Activated T-cell treated with anti-CD3 and anti-CD28 coated beads for 24 hours (primary cell): ENCODE data around the gene PSMD13.
"Not testable (repeated sequence)": the region's sequence is repeated elsewhere in the genome, so short reads cannot be mapped to it uniquely, and the experiment has no call there.

Experiments
- DNase-seq: peaks from one replicate; pipeline ENCODE4 v3.0.0-alpha.2; 2020; ENCODE audit warnings: low read depth

Gene PSMD13

DNA sequence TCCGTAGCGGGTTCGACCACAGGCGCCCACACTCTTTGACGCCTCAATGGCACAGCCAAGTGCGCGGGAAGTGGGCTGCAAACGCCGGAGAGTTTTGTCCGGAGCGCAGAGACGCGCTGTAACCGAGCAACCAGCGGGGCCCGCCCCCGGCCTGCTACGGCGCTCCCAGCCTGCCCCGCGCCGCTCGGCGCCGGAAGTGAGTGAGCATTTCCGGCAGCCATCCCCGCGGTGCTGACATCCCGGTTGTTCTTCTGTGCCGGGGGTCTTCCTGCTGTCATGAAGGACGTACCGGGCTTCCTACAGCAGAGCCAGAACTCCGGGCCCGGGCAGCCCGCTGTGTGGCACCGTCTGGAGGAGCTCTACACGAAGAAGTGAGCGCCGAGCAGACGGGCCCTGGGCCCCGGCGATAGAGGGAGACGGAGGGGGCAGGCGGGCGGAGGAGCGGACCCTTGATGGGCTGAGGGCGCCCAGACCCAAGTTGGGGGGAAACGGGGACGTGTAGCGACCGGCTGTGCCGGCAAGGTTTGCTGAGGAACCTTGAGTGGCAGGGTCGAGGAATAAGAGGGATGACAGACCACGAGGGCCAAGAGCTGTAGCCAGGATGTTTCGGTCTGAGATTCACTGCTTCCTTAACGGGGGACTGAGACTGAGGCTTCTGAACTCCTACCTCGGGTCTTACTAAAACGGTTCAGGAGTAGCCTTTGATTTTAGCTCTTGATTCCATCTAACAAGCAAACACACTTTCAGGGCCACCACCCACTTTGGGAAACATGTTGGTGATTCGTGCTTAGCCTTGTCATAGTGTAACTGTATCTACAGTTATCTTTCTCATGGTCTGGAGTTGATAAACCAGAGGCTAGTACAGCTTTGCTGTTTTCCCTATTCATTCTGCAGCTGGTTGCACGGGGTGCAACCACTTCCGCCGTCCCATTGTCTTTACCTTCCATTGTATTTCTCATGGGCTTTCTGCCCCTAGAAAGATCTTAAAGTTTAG, at the start of gene PSMD13:
Gene PSMD13 (plus strand): TSS at position 203 of the 994 bp plus-strand sequence. CDS start 74 bp downstream, at position 277.
- peak; percentile 83 for DNase-seq

DNA sequence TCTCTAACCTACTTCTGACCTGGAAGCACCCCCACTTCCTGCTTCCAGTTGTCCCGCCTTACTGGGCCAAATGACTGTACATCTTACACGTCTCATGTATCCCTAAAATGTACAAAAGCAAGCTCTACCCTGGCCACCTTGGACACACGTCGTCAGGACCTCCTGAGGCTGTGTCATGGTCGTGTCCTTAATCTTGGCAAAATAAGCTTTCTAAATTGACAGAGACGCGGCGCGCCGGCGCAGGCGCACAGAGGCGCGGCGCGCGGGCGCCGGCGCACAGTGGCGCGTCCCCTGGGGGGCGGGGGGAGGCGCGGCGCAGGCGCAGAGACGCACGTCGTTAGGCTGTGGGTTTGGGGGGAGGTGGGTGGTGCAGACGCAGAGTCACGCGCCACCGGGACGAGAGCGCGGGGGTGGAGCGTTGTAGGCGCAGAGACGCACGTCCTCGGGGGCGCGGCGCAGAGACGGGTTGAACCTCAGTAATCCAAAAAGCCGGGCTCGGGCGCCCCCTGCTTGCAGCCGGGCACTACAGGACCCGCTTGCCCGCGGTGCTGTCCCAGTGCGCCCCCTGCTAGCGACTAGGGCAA, 47.5 kb upstream of the PSMD13 start:
- DNase-seq, result not testable (repeated sequence)

DNA sequence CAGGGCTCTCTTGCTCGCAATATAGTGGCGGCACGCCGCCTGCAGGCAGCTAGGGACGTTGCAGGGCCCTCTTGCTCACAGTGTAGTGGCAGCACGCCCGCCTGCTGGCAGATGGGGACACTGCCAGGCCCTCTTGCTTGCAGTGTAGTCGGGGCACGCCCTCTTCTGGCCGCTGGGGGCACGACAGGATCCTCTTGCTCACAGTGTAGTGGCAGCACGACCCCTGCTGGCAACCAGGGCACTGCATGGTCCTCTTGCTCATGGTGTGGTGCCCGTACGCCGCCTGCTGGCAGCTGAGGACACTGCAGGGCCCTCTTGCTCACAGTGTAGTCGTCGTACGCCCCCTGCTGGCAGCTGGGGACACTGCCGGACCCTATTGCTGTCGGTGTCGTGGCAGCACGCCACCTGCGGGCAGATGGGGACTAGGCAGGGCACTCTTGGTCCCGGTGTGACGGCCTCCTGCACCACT, 46.9 kb upstream of the PSMD13 start:
- DNase-seq, result not testable (repeated sequence)

DNA sequence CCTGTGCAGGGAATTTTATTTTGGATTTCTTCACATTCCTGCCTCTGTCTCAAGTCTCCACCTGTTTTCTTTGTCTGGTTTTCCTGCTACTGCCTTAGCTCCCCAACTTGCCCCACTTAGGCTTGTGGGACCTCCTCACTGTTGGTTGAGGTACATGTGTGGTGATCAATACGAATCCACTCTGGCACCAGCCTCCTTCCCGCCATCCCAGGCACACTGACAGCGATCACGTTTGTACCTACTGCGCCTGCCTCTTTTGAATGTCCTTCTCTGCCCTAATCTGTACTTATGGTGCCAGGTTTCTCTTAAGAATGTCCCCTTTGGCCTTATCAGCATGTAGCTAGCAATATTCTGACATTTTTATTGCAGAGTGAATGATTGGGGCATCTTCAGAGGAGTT, 46.2 kb upstream of the PSMD13 start:
- DNase-seq, result not testable (repeated sequence)

DNA sequence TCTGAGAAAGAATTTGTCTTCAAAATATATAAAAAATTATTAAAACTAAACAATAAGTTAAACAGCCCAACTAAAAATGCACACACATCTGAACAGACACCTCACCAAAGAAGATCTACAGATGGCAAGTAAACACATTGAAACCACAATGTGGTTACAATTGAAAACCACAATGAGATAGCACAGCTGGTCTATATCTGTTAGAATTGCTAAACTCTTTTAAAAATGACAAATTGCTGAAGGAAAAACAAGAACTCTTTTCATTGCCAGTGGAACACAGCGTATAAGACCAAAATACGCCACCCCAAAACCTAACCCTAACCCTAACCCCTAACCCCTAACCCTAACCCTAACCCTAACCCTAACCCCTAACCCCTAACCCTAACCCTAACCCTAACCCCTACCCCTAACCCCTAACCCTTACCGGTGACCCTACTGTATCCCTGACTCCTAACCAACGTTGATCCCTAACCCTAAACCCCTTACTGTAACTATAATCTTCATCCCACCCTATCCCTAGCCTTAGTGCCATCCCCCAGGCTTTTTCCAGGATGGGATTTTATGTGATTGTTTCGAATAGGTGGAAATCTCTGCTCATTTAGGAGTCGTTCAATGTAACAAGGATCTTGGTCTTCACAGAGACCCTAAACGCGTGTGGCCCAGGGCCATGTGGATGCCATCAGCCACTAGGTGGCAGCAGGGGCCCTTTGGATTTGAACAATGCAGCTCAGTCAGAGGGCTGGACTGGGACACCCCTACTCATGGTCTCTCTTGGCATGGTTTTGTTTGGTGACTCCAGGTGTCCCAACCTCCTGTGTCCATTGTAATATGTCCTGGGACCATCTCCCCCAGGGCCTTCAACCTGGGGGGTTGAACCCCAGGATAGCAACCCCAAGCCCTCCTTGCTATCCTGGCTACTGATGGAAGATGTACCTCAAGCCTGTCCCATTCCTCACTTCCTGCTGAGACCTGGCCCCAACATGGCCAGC, 45.0 kb upstream of the PSMD13 start:
- DNase-seq, result peak; percentile 34

DNA sequence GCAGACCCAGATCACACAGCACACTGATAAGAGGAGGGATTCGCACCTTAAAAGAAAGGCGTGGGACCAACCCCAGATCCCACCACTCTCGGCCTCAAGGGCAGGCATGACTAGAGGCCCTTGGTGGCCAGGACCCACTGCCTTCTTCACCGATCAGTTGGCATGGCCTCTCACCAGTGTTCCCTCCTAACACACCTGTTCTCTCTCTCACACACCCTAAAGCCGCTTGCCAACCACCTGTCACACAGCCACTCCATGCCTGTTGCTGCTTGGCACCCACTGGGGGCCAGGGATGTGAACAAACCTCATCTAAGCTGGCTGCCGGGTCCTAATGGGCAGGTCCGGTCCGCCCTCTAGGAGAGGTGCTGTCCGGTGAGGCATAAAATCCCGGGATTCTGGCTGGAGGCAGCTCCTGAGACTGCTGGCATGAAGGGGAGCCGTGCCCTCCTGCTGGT, 44.1 kb upstream of the PSMD13 start, which contains the start of gene SCGB1C1:
Gene SCGB1C1 (plus strand): TSS at position 405 of the 455 bp plus-strand sequence. CDS start 22 bp downstream, at position 427.
- DNase-seq, result not testable (repeated sequence)

DNA sequence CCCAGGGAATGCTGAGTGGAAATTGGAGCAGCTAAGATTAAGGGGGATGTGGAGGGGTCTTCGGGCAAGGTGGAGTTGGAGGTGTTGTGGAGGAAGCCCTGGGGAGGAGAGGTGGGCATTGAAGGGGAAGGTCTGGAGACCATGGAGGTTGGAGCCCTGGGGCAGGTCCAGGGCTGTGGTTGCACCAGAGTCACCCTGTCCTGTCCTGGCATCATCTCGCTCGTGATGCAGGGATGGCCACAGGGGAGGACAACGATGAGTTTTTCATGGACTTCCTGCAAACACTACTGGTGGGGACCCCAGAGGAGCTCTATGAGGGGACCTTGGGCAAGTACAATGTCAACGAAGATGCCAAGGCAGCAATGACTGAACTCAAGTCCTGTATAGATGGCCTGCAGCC, 43.3 kb upstream of the PSMD13 start:
- DNase-seq, result not testable (repeated sequence)

DNA sequence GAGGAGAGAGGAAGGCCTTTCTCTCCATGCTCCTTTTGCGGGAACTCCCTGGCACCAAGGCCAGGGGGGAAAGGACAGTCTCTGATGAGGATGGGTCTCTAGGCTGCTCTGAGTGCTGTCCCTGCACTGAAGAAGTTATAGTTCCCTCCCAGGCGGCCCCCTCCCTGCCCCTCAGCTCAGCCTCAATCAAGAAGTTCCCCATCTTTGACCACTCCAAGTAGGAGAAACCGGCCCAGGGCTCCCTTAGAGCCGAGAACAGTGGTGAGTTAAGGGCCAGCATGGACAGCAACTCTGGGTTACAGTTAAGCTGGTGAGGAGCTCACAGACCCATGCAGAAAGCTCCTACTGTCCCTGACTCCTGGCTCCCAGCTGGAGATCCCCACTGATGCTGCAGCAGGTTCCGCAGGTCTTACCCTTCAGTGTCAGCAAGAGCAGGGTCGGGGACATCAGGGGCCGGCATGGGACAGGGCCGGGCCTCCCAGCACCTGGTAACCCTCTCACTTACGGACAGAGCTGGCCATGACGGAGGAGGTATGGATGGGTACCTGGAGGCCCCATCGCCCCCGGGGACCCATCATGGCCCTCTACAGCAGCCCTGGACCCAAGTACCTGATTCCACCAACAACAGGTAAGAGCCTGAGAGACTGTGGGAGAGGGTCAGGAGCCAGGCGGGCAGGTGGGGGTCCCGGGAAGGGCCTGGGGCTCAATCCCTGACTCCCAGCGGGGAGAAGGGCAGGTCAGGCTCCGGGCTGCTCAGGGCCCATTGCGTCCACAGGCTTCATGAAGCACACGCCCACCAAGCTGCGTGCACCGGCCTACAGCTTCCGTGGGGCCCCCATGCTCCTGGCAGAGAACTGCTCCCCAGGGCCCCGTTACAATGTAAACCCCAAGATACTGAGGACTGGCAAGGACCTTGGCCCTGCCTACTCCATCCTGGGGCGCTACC, 39.7 kb upstream of the PSMD13 start:
- DNase-seq, result no peak

DNA sequence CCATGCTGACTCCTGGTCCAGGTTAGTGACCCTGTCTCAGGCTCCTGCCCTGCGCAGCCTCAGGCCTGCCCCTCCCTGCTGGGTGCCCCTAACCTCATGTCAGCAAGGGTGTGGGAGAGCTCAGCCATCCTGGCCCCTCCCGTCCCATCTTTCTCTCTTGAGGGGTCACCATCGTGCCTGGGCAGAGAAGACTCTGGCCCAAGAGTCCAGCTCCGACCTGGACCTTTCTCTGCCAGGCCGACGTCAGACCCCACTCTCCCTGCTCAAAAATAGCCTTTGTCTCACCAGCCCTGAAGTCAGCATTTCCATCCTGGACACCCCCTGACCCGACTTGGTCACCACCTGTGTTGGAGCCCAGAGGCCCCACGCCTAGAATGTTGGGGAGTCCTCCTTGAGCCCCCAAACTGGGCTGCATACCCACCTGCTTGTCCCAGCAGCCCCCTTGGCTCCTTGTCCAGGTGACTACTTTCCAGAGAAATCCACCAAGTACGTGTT, 39.0 kb upstream of the PSMD13 start:
- DNase-seq, result no peak

DNA sequence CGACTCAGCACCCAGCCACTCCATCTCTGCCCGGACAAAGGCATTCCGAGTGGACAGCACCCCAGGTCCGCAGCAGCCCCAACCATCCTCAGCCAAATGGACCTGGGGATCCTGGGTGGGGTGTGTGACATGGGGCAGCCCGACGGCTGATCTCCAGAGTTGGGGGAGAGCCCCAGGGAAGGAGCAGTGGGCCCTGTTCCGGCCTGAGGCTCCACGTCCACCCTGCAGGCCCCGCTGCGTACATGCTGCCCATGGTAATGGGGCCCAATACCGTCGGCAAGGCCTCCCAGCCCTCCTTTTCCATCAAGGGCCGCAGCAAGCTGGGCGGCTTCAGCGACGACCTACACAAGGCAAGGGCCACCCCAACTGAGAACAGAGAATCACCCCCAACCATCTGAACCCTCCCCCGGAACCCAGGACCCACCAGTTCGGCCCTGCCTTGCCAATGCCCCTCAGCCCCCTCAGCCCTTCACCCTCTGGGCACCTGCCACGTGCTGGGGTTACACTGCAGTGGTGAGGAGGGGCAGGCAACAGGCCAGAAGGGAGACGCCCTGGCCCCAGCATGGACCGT, 38.5 kb upstream of the PSMD13 start:
- no peak for DNase-seq

DNA sequence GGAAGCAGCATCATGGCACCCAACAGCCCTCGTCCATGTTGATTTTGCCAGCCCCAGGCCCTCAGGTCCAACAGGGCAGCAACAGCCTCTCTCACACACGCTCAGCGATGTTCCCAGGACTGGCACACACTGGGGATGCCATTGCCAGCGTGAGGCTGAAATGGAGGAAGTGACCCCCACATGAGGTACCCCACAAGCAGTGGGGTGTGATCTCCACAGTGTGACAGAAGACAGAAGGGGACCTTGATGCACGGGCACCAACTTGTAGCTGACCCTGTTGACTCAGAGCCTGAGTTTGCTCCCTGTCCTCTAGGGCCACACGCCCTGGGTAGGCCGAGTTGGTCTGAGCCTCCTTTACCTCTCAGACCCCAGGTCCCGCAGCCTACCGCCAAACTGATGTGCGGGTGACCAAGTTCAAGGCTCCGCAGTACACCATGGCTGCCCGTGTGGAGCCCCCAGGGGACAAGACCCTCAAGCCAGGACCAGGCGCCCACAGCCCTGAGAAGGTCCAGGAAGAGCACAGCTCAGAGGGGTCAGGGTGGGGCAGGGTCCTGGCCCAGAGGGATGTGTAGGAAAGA, 37.7 kb upstream of the PSMD13 start:
- DNase-seq, result no peak

DNA sequence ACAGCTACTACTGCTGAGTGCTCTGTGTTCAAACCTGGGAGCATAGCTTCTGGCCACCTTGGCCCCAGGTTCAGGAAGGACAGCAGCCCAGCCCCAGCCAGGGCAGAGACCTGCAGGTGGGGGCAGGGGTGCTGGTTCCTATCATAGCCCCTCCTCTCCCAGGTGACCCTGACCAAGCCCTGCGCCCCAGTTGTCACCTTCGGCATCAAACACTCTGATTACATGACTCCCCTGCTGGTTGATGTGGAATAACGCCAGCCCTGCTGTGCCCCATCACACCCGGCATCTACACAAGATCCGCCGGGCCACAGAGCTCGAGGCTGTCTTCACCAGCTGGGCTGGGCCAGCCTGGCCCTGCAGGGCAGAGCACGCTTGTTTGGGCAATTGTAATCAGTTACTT, 37.0 kb upstream of the PSMD13 start:
- no peak for DNase-seq

DNA sequence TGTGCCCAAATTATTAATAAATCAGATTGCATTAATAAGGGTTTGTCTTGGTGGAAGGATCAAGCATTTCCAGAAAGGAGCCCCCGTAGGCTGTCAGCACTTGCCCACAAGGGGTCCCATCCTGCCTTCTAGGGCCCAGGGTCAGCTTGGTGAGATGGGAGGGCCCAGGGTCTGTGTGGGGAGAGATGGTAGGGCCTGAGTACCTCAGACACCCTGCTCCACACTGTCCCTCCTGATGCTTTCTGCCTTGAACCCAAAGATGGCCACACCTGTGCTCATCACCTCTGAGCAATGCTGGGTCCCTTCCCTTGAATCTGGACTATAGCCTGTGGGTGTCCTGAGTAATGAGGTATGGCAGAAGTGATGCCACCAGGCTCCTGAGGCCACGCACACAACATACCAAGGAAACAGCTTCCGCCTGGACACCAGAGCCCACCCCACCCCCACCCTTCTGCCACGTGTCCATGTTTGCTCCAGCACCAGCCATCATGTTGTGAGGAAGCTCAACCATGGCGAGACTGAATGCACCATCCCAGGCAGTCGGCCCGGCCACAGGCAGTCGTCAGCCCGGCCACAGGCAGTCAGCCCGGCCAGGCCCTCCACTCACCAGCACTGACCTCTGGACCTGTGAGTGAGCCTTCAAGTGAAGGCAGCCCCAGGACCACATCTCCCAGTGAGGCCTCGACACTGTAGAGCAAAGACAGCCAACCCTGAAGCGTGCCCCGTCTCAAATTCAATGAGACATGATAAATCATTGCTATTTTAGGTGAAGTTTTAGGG, 36.4 kb upstream of the PSMD13 start:
- no peak for DNase-seq

DNA sequence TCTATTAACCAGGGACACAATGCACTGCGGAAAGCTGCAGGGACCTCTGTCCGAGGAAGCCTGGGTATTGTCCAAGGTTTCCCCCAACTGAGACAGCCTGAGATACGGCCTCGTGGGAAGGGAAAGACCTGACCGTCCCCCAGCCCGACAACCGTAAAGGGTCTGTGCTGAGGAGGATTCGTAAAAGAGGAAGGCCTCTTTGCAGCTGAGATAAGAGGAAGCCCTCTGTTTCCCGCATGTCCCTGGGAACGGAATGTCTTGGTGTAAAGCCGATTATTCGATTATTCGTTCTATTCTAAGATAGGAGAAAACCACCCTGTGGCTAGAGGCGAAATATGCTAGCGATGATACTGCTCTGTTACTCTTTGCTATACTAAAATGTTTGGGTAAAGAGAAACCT, 34.8 kb upstream of the PSMD13 start:
- no peak for DNase-seq

DNA sequence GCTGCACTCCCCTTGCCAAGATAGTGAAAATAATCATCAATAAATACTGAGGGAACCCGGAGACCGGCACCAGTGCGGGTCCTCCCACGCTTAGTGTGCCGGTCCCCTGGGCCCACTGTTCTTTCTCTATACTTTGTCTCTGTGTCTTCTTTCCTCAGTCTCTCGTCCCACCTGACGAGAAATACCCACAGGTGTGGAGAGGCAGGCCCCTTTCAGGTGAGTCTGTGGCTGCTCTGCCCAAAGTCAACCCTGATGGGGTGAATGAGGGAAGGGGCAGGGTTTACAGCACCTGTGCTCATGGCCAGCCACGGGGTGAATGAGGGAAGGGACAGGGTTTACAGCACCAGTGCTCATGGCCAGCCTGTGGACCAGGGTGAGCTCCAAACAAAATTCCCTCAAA, 34.3 kb upstream of the PSMD13 start:
- DNase-seq, result no peak

DNA sequence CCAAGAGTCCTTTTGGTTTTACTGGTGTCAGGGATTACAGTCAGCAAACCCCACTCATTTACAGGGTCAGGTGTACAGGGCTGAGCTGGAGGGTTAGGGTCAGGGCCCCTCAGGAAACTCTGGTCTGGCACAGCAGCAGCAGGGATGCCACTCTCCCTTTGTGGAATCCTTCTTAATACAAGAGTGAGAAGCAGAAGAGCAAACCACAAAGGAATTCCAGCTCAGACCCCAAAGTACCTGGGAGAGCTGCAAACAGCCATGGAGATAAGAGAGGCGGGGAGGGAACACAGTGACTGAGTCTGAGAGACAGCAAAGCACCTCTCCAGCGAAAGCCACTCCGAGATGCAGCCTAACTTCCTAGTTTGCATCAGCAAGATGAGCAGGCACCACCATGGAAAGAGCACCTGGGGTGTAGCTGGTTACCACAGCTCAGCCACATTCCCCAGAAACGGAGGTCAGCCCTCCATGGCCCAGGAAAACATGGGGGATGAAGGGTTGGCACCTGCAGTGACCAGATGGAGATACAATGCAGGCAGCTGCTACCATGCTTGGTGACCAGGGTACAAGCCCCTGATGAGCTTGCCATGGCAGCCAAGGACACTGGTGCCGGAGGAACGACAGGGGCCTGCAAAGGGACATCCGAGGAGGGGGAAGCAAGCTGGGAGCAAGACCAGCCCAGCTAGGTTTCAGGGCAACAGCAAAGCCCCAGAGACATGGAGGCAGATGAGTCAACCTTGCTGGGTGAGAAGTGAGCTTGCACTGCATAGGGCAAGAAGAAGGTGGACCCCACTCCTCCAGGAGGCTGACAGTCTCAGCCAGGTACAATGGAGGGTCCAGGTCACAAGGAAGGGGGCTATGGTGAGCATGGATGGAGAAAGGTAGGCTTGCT, 33.5 kb upstream of the PSMD13 start:
- no peak for DNase-seq

DNA sequence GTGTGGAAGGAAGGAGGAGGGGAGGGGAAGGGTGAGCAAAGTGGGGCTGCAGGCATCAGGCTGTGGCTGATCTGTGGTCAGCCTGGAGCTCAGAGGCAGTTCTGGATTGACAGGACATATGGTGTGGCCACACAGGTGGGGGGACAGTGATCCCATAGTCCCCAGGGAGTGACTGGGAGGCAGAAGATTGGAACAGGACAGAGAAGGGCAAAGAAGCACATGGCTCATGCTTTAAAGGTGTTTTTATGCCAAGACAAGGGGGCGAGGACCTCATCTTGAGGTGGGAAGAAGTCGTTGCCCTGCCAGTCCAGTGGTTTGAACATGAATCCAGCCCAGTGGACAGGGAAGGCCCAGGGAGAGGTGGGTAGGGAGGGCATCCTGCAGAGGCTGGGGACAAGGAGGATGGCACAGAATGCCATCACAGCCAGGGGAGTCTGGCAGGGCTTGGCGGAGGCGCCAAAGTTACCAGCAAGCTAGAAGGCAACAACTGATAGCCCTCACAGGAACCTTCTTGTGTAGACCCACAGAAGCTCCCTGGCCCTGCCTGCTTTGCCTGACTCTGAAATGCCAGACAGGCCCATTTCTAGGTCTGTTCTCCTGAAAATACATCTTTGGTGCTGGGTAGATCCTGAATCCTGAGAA, 32.7 kb upstream of the PSMD13 start:
- no peak for DNase-seq
